ENCODE results near the gene SAMD4A.

Gene SAMD4A

DNA sequence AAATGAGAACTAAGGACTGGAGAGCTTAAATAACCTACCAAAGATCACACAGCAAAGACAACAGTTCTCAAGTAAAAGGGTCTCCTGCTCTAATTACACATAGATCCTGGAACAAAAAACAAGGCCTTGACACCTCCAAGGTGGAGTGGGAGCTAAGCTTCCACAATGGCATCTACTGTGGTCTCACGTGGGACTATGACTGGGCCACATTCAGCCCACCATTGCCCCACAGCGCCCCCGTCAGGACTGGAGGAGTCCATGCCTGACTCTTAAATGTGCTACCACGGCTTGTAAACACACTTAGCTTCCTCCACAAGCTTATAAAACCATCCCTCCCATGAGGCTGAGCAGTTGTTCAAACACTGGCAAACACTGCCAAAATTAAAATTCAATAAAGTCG lies 247.1 kb downstream of the SAMD4A start:
- DNase-seq (ENCODE audit: low spot score) (no peak), ATAC-seq (ENCODE audit: low read depth) (no peak)
- H3K4me1 ChIP-seq (ENCODE audit: insufficient read depth, poor library complexity, severe bottlenecking) = no peaks in the 10 kb centered on the region
- TF ChIP-seq, protein P1, sequence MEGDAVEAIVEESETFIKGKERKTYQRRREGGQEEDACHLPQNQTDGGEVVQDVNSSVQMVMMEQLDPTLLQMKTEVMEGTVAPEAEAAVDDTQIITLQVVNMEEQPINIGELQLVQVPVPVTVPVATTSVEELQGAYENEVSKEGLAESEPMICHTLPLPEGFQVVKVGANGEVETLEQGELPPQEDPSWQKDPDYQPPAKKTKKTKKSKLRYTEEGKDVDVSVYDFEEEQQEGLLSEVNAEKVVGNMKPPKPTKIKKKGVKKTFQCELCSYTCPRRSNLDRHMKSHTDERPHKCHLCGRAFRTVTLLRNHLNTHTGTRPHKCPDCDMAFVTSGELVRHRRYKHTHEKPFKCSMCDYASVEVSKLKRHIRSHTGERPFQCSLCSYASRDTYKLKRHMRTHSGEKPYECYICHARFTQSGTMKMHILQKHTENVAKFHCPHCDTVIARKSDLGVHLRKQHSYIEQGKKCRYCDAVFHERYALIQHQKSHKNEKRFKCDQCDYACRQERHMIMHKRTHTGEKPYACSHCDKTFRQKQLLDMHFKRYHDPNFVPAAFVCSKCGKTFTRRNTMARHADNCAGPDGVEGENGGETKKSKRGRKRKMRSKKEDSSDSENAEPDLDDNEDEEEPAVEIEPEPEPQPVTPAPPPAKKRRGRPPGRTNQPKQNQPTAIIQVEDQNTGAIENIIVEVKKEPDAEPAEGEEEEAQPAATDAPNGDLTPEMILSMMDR (IDR thresholded peaks at IDR 0.05; ENCODE audit: poor library complexity, severe bottlenecking) = peak; percentile 11
- H3K4me3 ChIP-seq (ENCODE audit: severe bottlenecking) = no peak overlapping the region
- H3K36me3 ChIP-seq (ENCODE audit: low read depth) = no peaks in the 10 kb centered on the region
- no peak overlapping the region for H3K27ac ChIP-seq (ENCODE audit: poor library complexity, severe bottlenecking)
- H3K9me3 ChIP-seq (ENCODE audit: severe bottlenecking) = no peaks in the 10 kb centered on the region
- H3K27me3 ChIP-seq (ENCODE audit: insufficient read depth, poor library complexity, severe bottlenecking) = no peaks in the 10 kb centered on the region

DNA sequence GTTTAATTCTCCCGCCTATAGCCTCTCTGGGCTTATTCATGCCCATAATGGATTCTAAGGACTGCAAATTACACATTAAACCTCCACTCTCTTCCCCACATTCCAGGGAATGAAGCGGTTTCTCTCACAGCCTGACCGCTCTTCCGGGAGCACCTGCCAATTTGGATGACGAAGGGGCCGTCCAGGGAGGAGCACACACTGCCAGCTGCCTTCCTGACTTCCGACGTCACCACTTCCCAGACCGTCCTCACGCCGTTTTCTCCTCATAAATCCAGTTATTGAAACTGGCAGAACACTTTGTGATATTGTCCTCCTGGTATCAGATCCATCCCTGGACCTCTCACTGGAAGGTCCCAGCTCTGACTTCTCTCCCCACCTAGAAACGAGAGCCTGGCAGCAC lies 248.1 kb downstream of the SAMD4A start:
- no peak for DNase-seq (ENCODE audit: low spot score)
- no peaks in the 10 kb centered on the region for H3K9me3 ChIP-seq (ENCODE audit: severe bottlenecking)
- H3K36me3 ChIP-seq (ENCODE audit: low read depth) = no peaks in the 10 kb centered on the region
- peak; percentile 54; the same call in 1 of the 3 replicates for ATAC-seq (ENCODE audit: low read depth)
- H3K27ac ChIP-seq (ENCODE audit: poor library complexity, severe bottlenecking) = no peak overlapping the region
- H3K4me1 ChIP-seq (ENCODE audit: insufficient read depth, poor library complexity, severe bottlenecking) = no peaks in the 10 kb centered on the region
- no peak overlapping the region for H3K4me3 ChIP-seq (ENCODE audit: severe bottlenecking)
- TF ChIP-seq, protein P1 (IDR thresholded peaks at IDR 0.05; ENCODE audit: poor library complexity, severe bottlenecking) = no peak
- H3K27me3 ChIP-seq (ENCODE audit: insufficient read depth, poor library complexity, severe bottlenecking) = no peaks in the 10 kb centered on the region

DNA sequence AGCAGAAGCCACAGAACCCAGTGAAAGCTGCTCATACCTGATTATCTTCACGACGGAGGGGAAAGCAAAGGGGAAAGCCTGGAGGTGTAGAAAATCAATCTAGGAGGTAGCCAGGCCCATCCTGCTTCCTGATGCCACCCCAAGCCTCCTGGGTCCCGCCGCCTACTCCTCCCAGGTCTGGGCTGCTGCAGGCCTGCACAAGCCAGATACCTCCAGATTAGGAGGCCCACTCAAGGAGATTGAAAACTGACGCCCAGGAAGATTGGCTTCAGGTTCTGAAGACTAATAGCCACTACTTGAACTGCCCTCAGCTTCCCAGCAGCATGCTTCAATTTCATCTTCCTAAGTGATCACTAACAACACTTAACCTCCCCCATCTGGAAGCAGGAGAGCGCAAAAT lies 248.6 kb downstream of the SAMD4A start:
- Histone ChIP-seq H3K27me3 (ENCODE audit: insufficient read depth, poor library complexity, severe bottlenecking) (no peaks in the 10 kb centered on the region), H3K9me3 (ENCODE audit: severe bottlenecking) (no peaks in the 10 kb centered on the region), H3K36me3 (ENCODE audit: low read depth) (no peaks in the 10 kb centered on the region), H3K27ac (ENCODE audit: poor library complexity, severe bottlenecking) (no peak overlapping the region), H3K4me1 (ENCODE audit: insufficient read depth, poor library complexity, severe bottlenecking) (no peaks in the 10 kb centered on the region), H3K4me3 (ENCODE audit: severe bottlenecking) (no peak overlapping the region)
- ATAC-seq (ENCODE audit: low read depth) = no peak
- TF ChIP-seq, protein P1 (IDR thresholded peaks at IDR 0.05; ENCODE audit: poor library complexity, severe bottlenecking) = no peak
- no peak for DNase-seq (ENCODE audit: low spot score)

DNA sequence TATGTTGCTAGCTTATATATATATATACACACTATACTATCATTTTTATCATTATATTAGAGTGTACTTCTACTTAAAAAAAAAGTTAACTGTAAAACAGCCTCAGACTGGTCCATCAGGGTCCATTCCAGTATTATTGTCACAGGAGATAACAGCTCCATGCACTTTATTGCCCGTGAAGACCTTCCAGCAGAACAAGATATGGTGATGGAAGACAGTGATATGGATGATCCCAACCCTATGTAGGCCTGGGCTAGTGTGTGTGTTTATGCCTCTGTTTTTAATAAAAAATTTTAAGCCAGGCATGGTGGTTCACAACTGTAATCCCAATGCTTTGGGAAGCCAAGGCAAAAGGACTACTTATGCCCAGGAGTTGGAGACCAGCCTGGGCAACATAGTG lies 249.5 kb downstream of the SAMD4A start:
- Histone ChIP-seq H3K9me3 (ENCODE audit: severe bottlenecking) (no peaks in the 10 kb centered on the region), H3K27ac (ENCODE audit: poor library complexity, severe bottlenecking) (no peak overlapping the region), H3K27me3 (ENCODE audit: insufficient read depth, poor library complexity, severe bottlenecking) (no peaks in the 10 kb centered on the region), H3K36me3 (ENCODE audit: low read depth) (no peaks in the 10 kb centered on the region), H3K4me3 (ENCODE audit: severe bottlenecking) (no peak overlapping the region), H3K4me1 (ENCODE audit: insufficient read depth, poor library complexity, severe bottlenecking) (no peaks in the 10 kb centered on the region)
- ATAC-seq (ENCODE audit: low read depth) = no peak
- DNase-seq (ENCODE audit: low spot score) = no peak
- TF ChIP-seq, protein P1 (IDR thresholded peaks at IDR 0.05; ENCODE audit: poor library complexity, severe bottlenecking) = no peak

DNA sequence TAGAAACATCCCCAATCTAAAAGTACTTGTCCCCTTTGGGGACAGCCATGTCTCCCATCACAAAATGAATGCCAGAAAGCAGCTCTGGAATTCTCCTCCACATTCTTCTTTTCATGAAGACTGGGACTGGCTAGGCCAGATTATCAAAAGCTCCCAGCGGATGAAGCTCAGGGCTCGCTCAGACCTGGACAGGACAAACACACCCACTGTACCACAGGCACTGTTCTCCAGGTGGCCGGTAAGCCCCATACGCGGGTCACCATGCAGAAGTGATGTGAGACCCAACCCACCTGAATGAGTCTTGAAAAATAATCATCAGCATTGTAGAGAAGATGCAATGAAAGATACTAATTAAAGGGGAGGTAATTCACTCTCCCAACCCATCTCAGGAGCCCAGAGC lies 250.6 kb downstream of the SAMD4A start:
- Histone ChIP-seq H3K36me3 (ENCODE audit: low read depth) (no peaks in the 10 kb centered on the region), H3K4me1 (ENCODE audit: insufficient read depth, poor library complexity, severe bottlenecking) (no peaks in the 10 kb centered on the region), H3K4me3 (ENCODE audit: severe bottlenecking) (no peak overlapping the region), H3K27ac (ENCODE audit: poor library complexity, severe bottlenecking) (no peak overlapping the region), H3K27me3 (ENCODE audit: insufficient read depth, poor library complexity, severe bottlenecking) (no peaks in the 10 kb centered on the region), H3K9me3 (ENCODE audit: severe bottlenecking) (no peaks in the 10 kb centered on the region)
- TF ChIP-seq, protein P1 (IDR thresholded peaks at IDR 0.05; ENCODE audit: poor library complexity, severe bottlenecking) = no peak
- DNase-seq (ENCODE audit: low spot score) (no peak), ATAC-seq (ENCODE audit: low read depth) (no peak)

Data from RWPE2 (cell line).